PC-9 (cell line): ENCODE results near the gene CCDC144A. TPM values are rescaled to one million over a fixed set of nuclear protein-coding genes. Genes with fewer than 3 reads are reported as not detected.
"Not testable (repeated sequence)": the region's sequence is repeated elsewhere in the genome, so short reads cannot be mapped to it uniquely, and the experiment has no call there.

Source experiments
- BruUV-seq: library from RNA; stranded (reverse); fragments of 400-500 nt; replicated peaks from 2 replicates; lab custom pipeline; 2021; lab: Mats Ljungman, UMichigan
- CTCF ChIA-PET: fragments of 300-600 bp; sonication (Branson Sonifier 250); formaldehyde crosslinking; loops from one replicate; lab custom pipeline; 2022; ENCODE audit warnings: antibody characterized with exemption; lab: Charles Lee
- POLR2A ChIA-PET: fragments of 300-600 bp; sonication (Branson Sonifier 250); formaldehyde crosslinking; loops from one replicate; lab custom pipeline; 2022; ENCODE audit warnings: antibody characterized with exemption; ENCODE audit not compliant: unreplicated experiment; lab: Charles Lee
- DNase-seq, 2 experiments: peaks; one replicate each; pipeline versions ENCODE4 v3.0.0 to v3.0.0-alpha.2; 2015 to 2022; ENCODE audit warnings: mixed read lengths in 1 of 2
- H2AFZ ChIP-seq: fragments of 200-600 bp; sonication (generic); 2 replicates; pipeline ENCODE4 v1.8.1; 2017; ENCODE audit warnings: antibody characterized with exemption
- H3F3A ChIP-seq: fragments of 200-600 bp; sonication (generic); 2 replicates; pipeline ENCODE4 v1.8.1; 2017; ENCODE audit warnings: antibody characterized with exemption, mild to moderate bottlenecking, low read depth; ENCODE audit not compliant: insufficient read depth
- H3K27ac ChIP-seq: fragments of 200-600 bp; sonication (generic); 2 replicates; pipeline ENCODE4 v1.6.1; 2016; ENCODE audit warnings: mixed run types
- H3K27me3 ChIP-seq: fragments of 200-600 bp; sonication (generic); 2 replicates; pipeline ENCODE4 v1.6.1; 2016; ENCODE audit warnings: low read depth, mixed run types; ENCODE audit not compliant: insufficient read depth
- H3K36me3 ChIP-seq: fragments of 200-600 bp; sonication (generic); 2 replicates; pipeline ENCODE4 v1.6.1; 2016; ENCODE audit warnings: low read depth, mixed run types
- H3K4me1 ChIP-seq: fragments of 200-600 bp; sonication (generic); replicated peaks from 2 replicates; pipeline ENCODE4 v1.6.1; 2016; ENCODE audit warnings: mixed run types; ENCODE audit not compliant: insufficient read depth
- H3K4me2 ChIP-seq: fragments of 200-600 bp; sonication (generic); 2 replicates; pipeline ENCODE4 v1.6.1; 2017; ENCODE audit warnings: mixed run types
- H3K4me3 ChIP-seq: fragments of 200-600 bp; sonication (generic); 2 replicates; pipeline ENCODE4 v1.6.1; 2016; ENCODE audit warnings: mixed run types
- H3K79me2 ChIP-seq: fragments of 200-600 bp; sonication (generic); 2 replicates; pipeline ENCODE4 v1.6.1; 2017; ENCODE audit warnings: low read depth, mixed run types
- H3K9me2 ChIP-seq: fragments of 200-600 bp; sonication (generic); 2 replicates; pipeline ENCODE4 v1.8.1; 2017; ENCODE audit warnings: mild to moderate bottlenecking; ENCODE audit not compliant: insufficient read depth
- H3K9me3 ChIP-seq: fragments of 200-600 bp; sonication (generic); 2 replicates; pipeline ENCODE4 v1.8.1; 2016; ENCODE audit warnings: low read depth; ENCODE audit not compliant: insufficient read depth
- H4K20me1 ChIP-seq: fragments of 200-600 bp; sonication (generic); 2 replicates; pipeline ENCODE4 v1.8.1; 2017; ENCODE audit not compliant: insufficient read depth
- intact Hi-C: fragments of 100-400 bp; cut with micrococcal nuclease; formaldehyde crosslinking; loops from one replicate; pipeline ENCODE4 v1.10.0; 2022; ENCODE audit not compliant: unreplicated experiment
- total RNA-seq: library from RNA; stranded (reverse); gene quantifications from 2 replicates; pipeline ENCODE4 v1.2.3, GENCODE V29; 2021

CCDC144A gene
- total RNA-seq, 1 experiment from 2014 or later: 5.5 TPM

DNA sequence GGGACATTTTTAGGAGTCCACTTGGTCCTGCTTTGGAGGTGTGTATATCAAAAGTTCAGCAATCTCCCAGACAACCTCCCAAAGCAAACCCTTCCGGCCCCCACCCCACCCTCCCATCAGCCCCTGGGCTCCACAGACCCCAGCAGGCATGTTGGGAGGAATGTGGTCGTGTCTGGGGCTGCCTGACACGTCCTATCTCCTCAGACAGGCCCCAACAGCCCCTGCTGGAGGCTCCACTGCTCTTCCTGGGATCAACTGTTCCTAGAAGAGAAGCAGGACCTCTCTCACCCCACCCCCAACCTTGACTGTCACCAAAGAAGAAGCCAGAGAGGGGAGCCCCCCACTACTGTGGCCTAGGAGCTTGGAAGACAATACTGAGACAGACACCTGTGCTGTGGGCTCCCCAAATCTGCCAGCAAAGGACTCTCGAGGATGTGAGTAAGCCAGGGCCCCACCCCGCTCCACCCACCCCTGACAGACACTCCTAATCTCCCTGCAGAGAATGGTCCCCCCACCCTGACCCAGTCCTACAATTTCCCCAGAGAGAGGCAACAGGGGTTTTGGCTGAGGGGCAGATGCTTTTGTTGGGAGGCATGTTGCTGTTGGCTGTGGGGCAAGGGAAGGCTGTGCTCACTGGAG is 133.8 kb downstream of the CCDC144A start:
- H4K20me1 ChIP-seq, DNase-seq, CTCF ChIA-PET, H3K36me3 ChIP-seq, H3K79me2 ChIP-seq, H3K4me1 ChIP-seq, H3K4me2 ChIP-seq, H3K9me3 ChIP-seq, H3K27ac ChIP-seq, H3K27me3 ChIP-seq, H3K9me2 ChIP-seq, H3K4me3 ChIP-seq, H2AFZ ChIP-seq, intact Hi-C loops, POLR2A ChIA-PET, BruUV-seq, H3F3A ChIP-seq: not testable (repeated sequence)

Other genes starting within 250 kb of the CCDC144A start
- gene LRRC75A, start 198.0 kb upstream of the CCDC144A start, total RNA-seq: 14.0 and 15.8 TPM in 2 replicates
- 4.3 and 4.5 TPM in 2 replicates for gene ZNF287, start 121.0 kb upstream of the CCDC144A start, total RNA-seq
- gene ZNF624, start 36.4 kb upstream of the CCDC144A start, total RNA-seq: 6.5 and 7.2 TPM in 2 replicates